Astrocyte (in vitro differentiated cells and primary cell): Measurements from ENCODE around the gene LPAR3. TPM values are rescaled to one million over a fixed set of nuclear protein-coding genes. Genes with fewer than 3 reads are reported as not detected.

Experiments
- DNase-seq: peaks from one replicate; pipeline ENCODE4 v3.0.0-alpha.2; 2010; ENCODE audit warnings: low read depth
- FAIRE-seq: peaks from 2 replicates; lab custom pipeline; 2011; peaks lifted over from hg19 to GRCh38; lab: Jason Lieb, UNC
- H2AFZ ChIP-seq: 2 replicates; pipeline ENCODE4 v1.6.0; 2012; ENCODE audit warnings: low read depth, low read length, inconsistent platforms
- H3K27ac ChIP-seq: 2 replicates; pipeline ENCODE4 v1.5.1; 2011; ENCODE audit warnings: low read depth, low read length, inconsistent platforms
- H3K27me3 ChIP-seq: 2 replicates; pipeline ENCODE4 v1.6.0; 2011; ENCODE audit warnings: low read length, inconsistent platforms; ENCODE audit not compliant: insufficient read depth
- H3K36me3 ChIP-seq: 2 replicates; pipeline ENCODE4 v1.5.1; 2011; ENCODE audit warnings: low read length, inconsistent platforms; ENCODE audit not compliant: insufficient read depth
- H3K4me1 ChIP-seq: 2 replicates; pipeline ENCODE4 v1.5.1; 2011; ENCODE audit warnings: low read length, inconsistent platforms; ENCODE audit not compliant: insufficient read depth
- H3K4me2 ChIP-seq: 2 replicates; pipeline ENCODE4 v1.6.0; 2012; ENCODE audit warnings: low read length, inconsistent platforms
- H3K4me3 ChIP-seq: 2 replicates; pipeline ENCODE4 v1.5.1; 2011; ENCODE audit warnings: low read depth, mild to moderate bottlenecking, low read length, inconsistent platforms; ENCODE audit not compliant: insufficient read depth
- H3K79me2 ChIP-seq: 2 replicates; pipeline ENCODE4 v1.6.0; 2012; ENCODE audit warnings: mild to moderate bottlenecking, low read length, inconsistent platforms; ENCODE audit not compliant: insufficient read depth
- H3K9ac ChIP-seq: 2 replicates; pipeline ENCODE4 v1.6.0; 2012; ENCODE audit warnings: mild to moderate bottlenecking, low read length, inconsistent platforms
- H3K9me3 ChIP-seq: 2 replicates; pipeline ENCODE4 v1.5.1; 2012; ENCODE audit warnings: low read depth, mild to moderate bottlenecking, low read length, inconsistent platforms; ENCODE audit not compliant: insufficient read depth
- H4K20me1 ChIP-seq: 2 replicates; pipeline ENCODE4 v1.6.0; 2012; ENCODE audit warnings: low read length, inconsistent platforms; ENCODE audit not compliant: insufficient read depth
- H3K27ac Mint-ChIP-seq: one replicate; pipeline ENCODE4 v1.8.0; 2021; ENCODE audit warnings: mild to moderate bottlenecking, mixed read lengths; ENCODE audit not compliant: unreplicated experiment
- H3K27me3 Mint-ChIP-seq: one replicate; pipeline ENCODE4 v1.8.0; 2021; ENCODE audit warnings: low read depth, mixed read lengths; ENCODE audit not compliant: unreplicated experiment
- H3K36me3 Mint-ChIP-seq: one replicate; pipeline ENCODE4 v1.8.0; 2021; ENCODE audit warnings: low read depth, mixed read lengths; ENCODE audit not compliant: unreplicated experiment
- H3K4me1 Mint-ChIP-seq: one replicate; pipeline ENCODE4 v1.8.0; 2021; ENCODE audit warnings: low read depth, mixed read lengths; ENCODE audit not compliant: unreplicated experiment
- H3K4me3 Mint-ChIP-seq: one replicate; pipeline ENCODE4 v1.8.0; 2021; ENCODE audit warnings: mild to moderate bottlenecking, moderate library complexity, mixed read lengths; ENCODE audit not compliant: unreplicated experiment
- H3K9me3 Mint-ChIP-seq: one replicate; pipeline ENCODE4 v1.8.0; 2021; ENCODE audit warnings: mild to moderate bottlenecking, mixed read lengths; ENCODE audit not compliant: unreplicated experiment
- EZH2 ChIP-seq: IDR thresholded peaks from 2 replicates; pipeline ENCODE4 v1.6.1; 2012; ENCODE audit warnings: mild to moderate bottlenecking, low read length, inconsistent platforms; ENCODE audit not compliant: insufficient read depth
- total RNA-seq: library from RNA; stranded (reverse); gene quantifications from 2 replicates; pipeline ENCODE4 v1.2.1, GENCODE V29; 2021
- TF ChIP-seq, protein P1 (sequence below): IDR thresholded peaks from 2 replicates; pipeline ENCODE4 v1.5.1; 2011; ENCODE audit warnings: low read depth, mild to moderate bottlenecking, inconsistent platforms, low read length, moderate library complexity; ENCODE audit not compliant: insufficient read depth

LPAR3 gene
- total RNA-seq, 1 donor from 2014 or later = 0.70 TPM

DNA sequence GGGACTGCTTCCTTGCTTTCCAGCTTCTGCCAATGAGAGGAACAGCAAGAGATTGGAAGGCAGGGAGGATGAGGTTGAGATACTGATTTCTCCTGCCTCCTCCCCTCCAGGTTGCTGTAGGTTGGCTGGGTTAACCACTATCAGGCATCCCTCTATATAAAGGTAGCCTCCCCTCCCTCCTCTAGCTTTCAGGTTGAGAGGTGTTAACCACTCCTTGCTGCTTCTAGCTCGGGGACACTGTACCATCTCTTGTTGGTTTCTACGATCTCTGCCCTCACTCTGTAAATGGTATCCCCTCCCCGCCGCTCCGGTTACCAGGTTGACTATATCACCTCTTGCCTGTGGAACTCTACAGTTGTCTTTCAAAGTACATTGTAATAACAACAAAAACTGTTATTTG, 16.7 kb downstream of the LPAR3 start:
- Histone ChIP-seq H3K9me3 (no peaks in the 10 kb centered on the region), H3K27ac (no peak overlapping the region), H3K9ac (no peak overlapping the region), H3K36me3 (no peaks in the 10 kb centered on the region), H3K27me3 (no peaks in the 10 kb centered on the region), H4K20me1 (no peaks in the 10 kb centered on the region), H2AFZ (no peak overlapping the region), H3K4me3 (no peak overlapping the region), H3K4me2 (no peak overlapping the region), H3K4me1 (no peaks in the 10 kb centered on the region), H3K79me2 (no peaks in the 10 kb centered on the region)
- Mint-ChIP-seq H3K9me3 (no peaks in the 10 kb centered on the region), H3K27me3 (no peaks in the 10 kb centered on the region), H3K27ac (no peak overlapping the region), H3K36me3 (no peaks in the 10 kb centered on the region), H3K4me1 (peaks cover 16% of the 10 kb centered on the region), H3K4me3 (no peak overlapping the region)
- TF ChIP-seq, protein P1, sequence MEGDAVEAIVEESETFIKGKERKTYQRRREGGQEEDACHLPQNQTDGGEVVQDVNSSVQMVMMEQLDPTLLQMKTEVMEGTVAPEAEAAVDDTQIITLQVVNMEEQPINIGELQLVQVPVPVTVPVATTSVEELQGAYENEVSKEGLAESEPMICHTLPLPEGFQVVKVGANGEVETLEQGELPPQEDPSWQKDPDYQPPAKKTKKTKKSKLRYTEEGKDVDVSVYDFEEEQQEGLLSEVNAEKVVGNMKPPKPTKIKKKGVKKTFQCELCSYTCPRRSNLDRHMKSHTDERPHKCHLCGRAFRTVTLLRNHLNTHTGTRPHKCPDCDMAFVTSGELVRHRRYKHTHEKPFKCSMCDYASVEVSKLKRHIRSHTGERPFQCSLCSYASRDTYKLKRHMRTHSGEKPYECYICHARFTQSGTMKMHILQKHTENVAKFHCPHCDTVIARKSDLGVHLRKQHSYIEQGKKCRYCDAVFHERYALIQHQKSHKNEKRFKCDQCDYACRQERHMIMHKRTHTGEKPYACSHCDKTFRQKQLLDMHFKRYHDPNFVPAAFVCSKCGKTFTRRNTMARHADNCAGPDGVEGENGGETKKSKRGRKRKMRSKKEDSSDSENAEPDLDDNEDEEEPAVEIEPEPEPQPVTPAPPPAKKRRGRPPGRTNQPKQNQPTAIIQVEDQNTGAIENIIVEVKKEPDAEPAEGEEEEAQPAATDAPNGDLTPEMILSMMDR = no peak
- no peak for TF ChIP-seq EZH2
- DNase-seq = no peak
- FAIRE-seq = no peak

DNA sequence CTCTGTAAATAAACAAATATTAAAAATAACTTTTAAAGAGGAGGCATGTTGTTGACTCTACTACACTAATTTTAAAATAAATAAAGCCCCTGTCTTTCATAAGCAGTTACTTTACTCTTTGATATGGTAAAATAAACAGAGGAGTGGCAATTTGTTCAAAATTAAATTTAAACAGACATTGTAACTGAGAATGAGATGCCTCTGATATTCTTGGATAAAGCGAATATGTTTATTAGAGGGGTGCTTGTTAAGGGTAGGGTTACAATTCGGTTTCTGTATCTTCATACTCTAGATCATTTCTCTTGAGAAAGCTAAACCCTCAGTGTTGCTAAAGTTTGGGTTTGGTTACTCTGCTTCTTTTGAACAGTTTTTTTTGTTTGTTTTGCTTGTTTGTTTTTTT, 19.6 kb downstream of the LPAR3 start:
- Histone ChIP-seq H3K36me3 (no peaks in the 10 kb centered on the region), H3K4me1 (no peaks in the 10 kb centered on the region), H3K9ac (no peak overlapping the region), H3K4me2 (no peak overlapping the region), H3K79me2 (no peaks in the 10 kb centered on the region), H4K20me1 (no peaks in the 10 kb centered on the region), H2AFZ (no peak overlapping the region), H3K9me3 (no peaks in the 10 kb centered on the region), H3K4me3 (no peak overlapping the region), H3K27me3 (no peaks in the 10 kb centered on the region), H3K27ac (no peak overlapping the region)
- H3K4me1 Mint-ChIP-seq = peaks cover 14% of the 10 kb centered on the region
- H3K27ac Mint-ChIP-seq = no peak overlapping the region
- no peak for TF ChIP-seq EZH2
- TF ChIP-seq, protein P1 = no peak
- H3K4me3 Mint-ChIP-seq = no peak overlapping the region
- no peaks in the 10 kb centered on the region for H3K36me3 Mint-ChIP-seq
- DNase-seq (no peak), FAIRE-seq (no peak)
- H3K9me3 Mint-ChIP-seq = no peaks in the 10 kb centered on the region
- no peaks in the 10 kb centered on the region for H3K27me3 Mint-ChIP-seq

DNA sequence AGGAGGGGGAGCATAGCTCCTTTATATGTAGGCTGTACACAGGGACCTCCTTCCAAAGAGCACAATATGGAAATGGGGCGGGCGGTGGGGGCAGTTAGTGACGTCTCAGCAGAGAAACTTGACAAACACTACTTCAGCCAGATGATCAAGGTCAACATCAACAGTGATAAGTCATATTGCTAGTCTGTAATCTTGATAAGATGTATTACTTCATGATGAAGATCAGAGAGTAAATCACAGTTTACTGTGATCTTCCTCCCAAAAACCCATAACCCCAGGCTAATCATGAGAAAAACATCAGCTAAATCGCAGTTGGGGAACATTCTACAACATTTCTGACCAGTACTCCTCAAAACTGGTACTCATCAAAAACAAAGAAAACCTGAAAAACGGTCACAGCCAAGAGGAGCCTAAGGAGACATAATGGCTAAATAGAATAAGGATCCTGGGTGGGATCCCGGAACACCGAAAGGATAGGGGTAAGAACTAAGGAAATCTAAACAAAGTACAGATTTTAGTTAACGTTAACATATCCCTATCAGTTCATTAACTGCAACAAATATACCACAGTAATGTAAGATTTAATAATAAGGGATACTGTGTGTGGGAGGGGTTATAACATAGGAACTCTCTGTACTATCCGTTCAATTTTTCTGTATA, 20.2 kb downstream of the LPAR3 start:
- Histone ChIP-seq H4K20me1 (no peaks in the 10 kb centered on the region), H3K27me3 (no peaks in the 10 kb centered on the region), H3K9ac (no peak overlapping the region), H3K27ac (no peak overlapping the region), H3K79me2 (no peaks in the 10 kb centered on the region), H3K4me3 (no peak overlapping the region), H3K4me2 (no peak overlapping the region), H3K36me3 (no peaks in the 10 kb centered on the region), H3K4me1 (no peaks in the 10 kb centered on the region), H2AFZ (no peak overlapping the region), H3K9me3 (no peaks in the 10 kb centered on the region)
- FAIRE-seq (no peak), DNase-seq (no peak)
- TF ChIP-seq, protein P1 = no peak
- no peak for TF ChIP-seq EZH2
- Mint-ChIP-seq H3K4me1 (peaks cover 11% of the 10 kb centered on the region), H3K4me3 (no peak overlapping the region), H3K27me3 (no peaks in the 10 kb centered on the region), H3K27ac (no peak overlapping the region), H3K9me3 (no peaks in the 10 kb centered on the region), H3K36me3 (no peaks in the 10 kb centered on the region)
